ENCODE data around the gene AP4B1. TPM values are rescaled to one million over a fixed set of nuclear protein-coding genes. Genes with fewer than 3 reads are reported as not detected.

The AP4B1 gene
- total RNA-seq, 1 donor = 14.1 TPM

DNA sequence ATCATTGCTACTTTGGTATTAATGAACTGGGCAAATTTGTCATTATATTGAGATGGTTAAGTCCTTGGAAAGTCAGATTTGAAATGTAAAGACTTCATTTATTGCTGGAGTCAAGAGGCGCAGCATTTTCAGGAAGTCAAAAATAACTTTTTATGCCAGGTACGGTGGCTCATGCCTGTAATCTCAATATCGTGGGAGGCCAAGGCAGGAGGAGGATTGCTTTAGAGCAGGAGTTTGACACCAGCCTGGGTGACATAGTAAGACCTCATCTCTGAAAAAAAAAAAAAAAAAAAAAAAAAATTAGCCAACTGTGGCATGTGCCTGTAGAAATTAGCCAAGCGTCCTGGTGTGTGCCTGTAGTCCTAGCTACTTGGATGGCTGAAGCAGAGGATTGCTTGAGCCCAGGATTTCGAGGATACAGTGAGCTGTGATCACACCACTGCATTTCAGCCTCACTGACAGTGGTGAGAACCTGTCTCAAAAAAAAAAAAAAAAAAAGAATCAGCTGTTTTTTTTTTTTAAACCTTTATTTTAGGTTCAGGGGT lies 30.0 kb upstream of the AP4B1 start:
- Histone ChIP-seq H4K20me1 (ENCODE audit: insufficient read depth, low read length) (peaks cover 76% of the 10 kb centered on the region), H3K4me1 (ENCODE audit: insufficient read depth, low read length) (peaks cover 19% of the 10 kb centered on the region), H2AFZ (ENCODE audit: low read length) (no peak overlapping the region), H3K9me3 (ENCODE audit: low read depth, low read length) (no peaks in the 10 kb centered on the region), H3K79me2 (ENCODE audit: insufficient read depth, low read length) (peaks cover 94% of the 10 kb centered on the region), H3K27me3 (ENCODE audit: insufficient read depth, low read length) (no peaks in the 10 kb centered on the region), H3K27ac (ENCODE audit: low read depth, low read length) (no peak overlapping the region), H3K4me3 (ENCODE audit: insufficient read depth, low read length) (no peak overlapping the region), H3K36me3 (ENCODE audit: insufficient read depth, low read length) (peaks cover 3% of the 10 kb centered on the region), H3K4me2 (ENCODE audit: insufficient read depth, low read length) (no peak overlapping the region)
- TF ChIP-seq CTCF (IDR thresholded peaks at IDR 0.05; ENCODE audit: extremely low read depth, low read depth, low read length) = no peak
- DNase-seq (ENCODE audit: insufficient read length, low spot score, missing footprints) = no peak

DNA sequence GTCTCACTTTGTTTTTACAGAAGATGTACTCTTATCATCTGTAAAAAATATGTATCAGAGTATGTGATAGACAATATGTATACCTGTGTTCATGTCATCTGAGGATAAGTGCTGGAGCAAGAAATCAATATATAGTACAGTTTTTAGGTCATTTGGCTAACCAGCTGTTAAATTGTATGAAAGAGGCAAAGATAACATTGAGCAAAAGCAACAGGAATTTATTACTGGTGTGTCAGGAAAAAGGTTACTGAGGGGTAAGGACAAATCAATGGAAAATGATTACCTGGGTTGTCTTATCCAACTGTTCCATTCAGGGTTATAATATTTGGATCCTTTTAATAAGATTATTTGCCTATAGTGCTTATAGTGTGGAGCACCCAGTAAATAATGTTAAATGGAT lies 29.4 kb upstream of the AP4B1 start:
- Histone ChIP-seq H3K4me2 (ENCODE audit: insufficient read depth, low read length) (no peak overlapping the region), H3K9me3 (ENCODE audit: low read depth, low read length) (no peaks in the 10 kb centered on the region), H3K27ac (ENCODE audit: low read depth, low read length) (no peak overlapping the region), H4K20me1 (ENCODE audit: insufficient read depth, low read length) (peaks cover 75% of the 10 kb centered on the region), H3K4me3 (ENCODE audit: insufficient read depth, low read length) (no peak overlapping the region), H3K36me3 (ENCODE audit: insufficient read depth, low read length) (peaks cover 3% of the 10 kb centered on the region), H3K4me1 (ENCODE audit: insufficient read depth, low read length) (peaks cover 19% of the 10 kb centered on the region), H3K27me3 (ENCODE audit: insufficient read depth, low read length) (no peaks in the 10 kb centered on the region), H3K79me2 (ENCODE audit: insufficient read depth, low read length) (peaks cover 94% of the 10 kb centered on the region), H2AFZ (ENCODE audit: low read length) (no peak overlapping the region)
- TF ChIP-seq CTCF (IDR thresholded peaks at IDR 0.05; ENCODE audit: extremely low read depth, low read depth, low read length) = no peak
- no peak for DNase-seq (ENCODE audit: insufficient read length, low spot score, missing footprints)

- no peaks in the 10 kb centered on the region for H3K27me3 ChIP-seq (ENCODE audit: insufficient read depth, low read length)
- no peak overlapping the region for H2AFZ ChIP-seq (ENCODE audit: low read length)
- peak overlapping the region; percentile 92 for H3K27ac ChIP-seq (ENCODE audit: low read depth, low read length)
- peak; percentile 68 for DNase-seq (ENCODE audit: insufficient read length, low spot score, missing footprints)
- peak overlapping the region; percentile 98 for H3K4me3 ChIP-seq (ENCODE audit: insufficient read depth, low read length)
- peak overlapping the region; percentile 95 for H3K4me2 ChIP-seq (ENCODE audit: insufficient read depth, low read length)
- TF ChIP-seq CTCF (IDR thresholded peaks at IDR 0.05; ENCODE audit: extremely low read depth, low read depth, low read length) = no peak
- H3K4me1 ChIP-seq (ENCODE audit: insufficient read depth, low read length) = peaks cover 26% of the 10 kb centered on the region
- peaks cover 57% of the 10 kb centered on the region for H4K20me1 ChIP-seq (ENCODE audit: insufficient read depth, low read length)
- no peaks in the 10 kb centered on the region for H3K9me3 ChIP-seq (ENCODE audit: low read depth, low read length)
- H3K79me2 ChIP-seq (ENCODE audit: insufficient read depth, low read length) = peaks cover 68% of the 10 kb centered on the region
- peaks cover 3% of the 10 kb centered on the region for H3K36me3 ChIP-seq (ENCODE audit: insufficient read depth, low read length)
Observed at GRCh38 chr1:113931451-113931851, 26.9 kb upstream of the AP4B1 start.

- peak overlapping the region; percentile 95 for H3K4me2 ChIP-seq (ENCODE audit: insufficient read depth, low read length)
- peaks cover 60% of the 10 kb centered on the region for H3K79me2 ChIP-seq (ENCODE audit: insufficient read depth, low read length)
- no peak for TF ChIP-seq CTCF (IDR thresholded peaks at IDR 0.05; ENCODE audit: extremely low read depth, low read depth, low read length)
- H3K9me3 ChIP-seq (ENCODE audit: low read depth, low read length) = no peaks in the 10 kb centered on the region
- no peaks in the 10 kb centered on the region for H3K27me3 ChIP-seq (ENCODE audit: insufficient read depth, low read length)
- peaks cover 51% of the 10 kb centered on the region for H4K20me1 ChIP-seq (ENCODE audit: insufficient read depth, low read length)
- peaks cover 26% of the 10 kb centered on the region for H3K4me1 ChIP-seq (ENCODE audit: insufficient read depth, low read length)
- H3K4me3 ChIP-seq (ENCODE audit: insufficient read depth, low read length) = peak overlapping the region; percentile 98
- H3K36me3 ChIP-seq (ENCODE audit: insufficient read depth, low read length) = peaks cover 3% of the 10 kb centered on the region
- H3K27ac ChIP-seq (ENCODE audit: low read depth, low read length) = peak overlapping the region; percentile 92
- peak; percentile 85 for DNase-seq (ENCODE audit: insufficient read length, low spot score, missing footprints)
- H2AFZ ChIP-seq (ENCODE audit: low read length) = peak overlapping the region; percentile 73
Observed at GRCh38 chr1:113930499-113931161, 26.0 kb upstream of the AP4B1 start.

All from osteoblast (primary cell).